Prostate gland (tissue), 2 donors: ENCODE data around the gene TIMM17A. TPM values are rescaled to one million over a fixed set of nuclear protein-coding genes. Genes with fewer than 3 reads are reported as not detected.

Source experiments
- DNase-seq: peaks from one replicate; pipeline ENCODE4 v3.0.0-alpha.2; 2019; ENCODE audit warnings: low spot score
- H3K27ac ChIP-seq, 2 donors: fragments of 200-600 bp; sonication (generic); 2 replicates each; pipeline ENCODE4 v1.5.1; 2017 to 2019
- H3K27me3 ChIP-seq: fragments of 200-600 bp; sonication (generic); replicated peaks from 2 replicates; pipeline ENCODE4 v1.5.1; 2019; ENCODE audit not compliant: insufficient read depth
- H3K36me3 ChIP-seq, 2 donors: fragments of 200-600 bp; sonication (generic); 1 replicate in 1 of 2; 2 replicates in 1 of 2; pipeline versions ENCODE4 v1.5.1 to v1.8.1; 2017 to 2019
- H3K4me1 ChIP-seq: fragments of 200-600 bp; sonication (generic); replicated peaks from 2 replicates; pipeline ENCODE4 v1.5.1; 2019
- H3K4me3 ChIP-seq, 2 donors: fragments of 200-600 bp; sonication (generic); 2 replicates each; pipeline ENCODE4 v1.5.1; 2017 to 2019
- H3K9me3 ChIP-seq: fragments of 200-600 bp; sonication (generic); 2 replicates; pipeline ENCODE4 v1.5.1; 2017
- CTCF ChIP-seq, 4 experiments: fragments of 200-600 bp in 2 of 4; fragments of 450-650 bp in 2 of 4; sonication (generic) in 2 of 4; IDR thresholded peaks; 1 replicate in 3 of 4; 2 replicates in 1 of 4; pipeline ENCODE4 v1.5.1; 2016 to 2019; ENCODE audit warnings: antibody characterized with exemption in 4 of 4, mild to moderate bottlenecking in 2 of 4, moderate library complexity in 2 of 4
- POLR2A ChIP-seq: fragments of 450-650 bp; IDR thresholded peaks from one replicate; pipeline ENCODE4 v1.6.1; 2016; ENCODE audit warnings: antibody characterized with exemption, mild to moderate bottlenecking
- POLR2AphosphoS5 ChIP-seq: sonication (generic); formaldehyde crosslinking; IDR thresholded peaks from one replicate; pipeline ENCODE4 v1.6.1; 2017; ENCODE audit warnings: antibody characterized with exemption
- WGBS: methylation state at CpG from one replicate; pipeline ENCODE4 v1.1.5; 2018; 5-methylcytosine and 5-hydroxymethylcytosine counted together
- intact Hi-C: fragments of 100-400 bp; cut with DNase I; formaldehyde crosslinking; loops from one replicate; pipeline ENCODE4 v1.14.2; 2022
- total RNA-seq, 2 donors: library from RNA; depleted of rRNA; stranded (reverse); fragments of >200 nt; gene quantifications; one replicate each; pipeline ENCODE4 v1.1.0, GENCODE V29; 2016

Gene TIMM17A
- total RNA-seq, 2 donors from 2014 or later, result 22.0 to 29.3 TPM

DNA sequence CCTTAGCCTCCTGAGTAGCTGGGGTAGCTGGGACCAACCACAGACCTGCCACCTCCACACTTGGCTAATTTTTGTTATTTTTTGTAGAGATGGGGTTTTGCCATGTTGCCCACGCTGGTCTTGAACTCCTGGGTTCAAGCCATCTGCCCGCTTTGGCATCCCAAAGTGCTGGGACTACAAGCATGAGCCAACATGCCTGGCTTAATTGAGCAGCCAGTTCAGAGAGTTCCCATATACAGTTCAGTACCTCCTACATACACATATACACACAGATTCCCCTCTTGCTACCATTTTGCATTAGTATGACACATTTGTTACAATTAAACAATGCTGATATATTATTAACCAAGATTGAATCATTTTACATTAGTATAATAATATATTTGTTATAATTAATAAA lies 30.1 kb downstream of the TIMM17A start:
- 100% methylated on average over 2 of the region's 2 CpGs for WGBS
- DNase-seq, result no peak
- H3K27me3 ChIP-seq, result no peaks in the 10 kb centered on the region
- peaks cover under 1 to 12% of the 10 kb centered on the region in 2 donors for H3K36me3 ChIP-seq
- H3K9me3 ChIP-seq, result no peaks in the 10 kb centered on the region
- H3K4me1 ChIP-seq, result no peaks in the 10 kb centered on the region
- intact Hi-C loops, result no loop called here
- no peak overlapping the region for H3K4me3 ChIP-seq
- TF ChIP-seq POLR2AphosphoS5 (no peak), CTCF (IDR thresholded peaks at IDR 0.05) (no peak), POLR2A (no peak)
- H3K27ac ChIP-seq, result no peak overlapping the region

DNA sequence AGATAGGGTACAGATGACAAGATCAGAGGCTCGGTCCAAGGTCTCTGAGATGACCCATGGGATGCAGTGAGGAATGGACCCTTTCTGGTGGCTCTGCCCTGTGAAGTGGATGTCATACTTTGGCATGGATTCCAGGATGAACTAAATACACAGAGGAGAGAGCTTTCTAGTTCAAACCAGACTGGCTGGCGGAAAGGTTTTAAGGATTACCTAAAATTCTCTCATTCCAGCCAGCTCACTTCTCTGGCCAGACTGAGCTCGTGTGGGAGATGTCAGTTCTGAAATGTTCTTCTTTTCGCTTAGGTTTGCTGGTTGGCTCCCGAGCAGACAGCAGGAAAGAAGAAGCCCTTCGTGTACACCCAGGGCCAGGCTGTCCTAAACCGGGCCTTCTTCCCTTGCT lies 33.3 kb downstream of the TIMM17A start:
- H3K4me3 ChIP-seq, result no peak overlapping the region
- TF ChIP-seq POLR2A (no peak), CTCF (IDR thresholded peaks at IDR 0.05) (no peak), POLR2AphosphoS5 (no peak)
- no peaks in the 10 kb centered on the region for H3K27me3 ChIP-seq
- 61% methylated on average over 7 of the region's 7 CpGs for WGBS
- no peak for DNase-seq
- H3K27ac ChIP-seq, result no peak overlapping the region
- H3K4me1 ChIP-seq, result no peaks in the 10 kb centered on the region
- intact Hi-C loops, result no loop called here
- no peaks in the 10 kb centered on the region for H3K9me3 ChIP-seq
- peaks cover 10 to 20% of the 10 kb centered on the region in 2 donors for H3K36me3 ChIP-seq

DNA sequence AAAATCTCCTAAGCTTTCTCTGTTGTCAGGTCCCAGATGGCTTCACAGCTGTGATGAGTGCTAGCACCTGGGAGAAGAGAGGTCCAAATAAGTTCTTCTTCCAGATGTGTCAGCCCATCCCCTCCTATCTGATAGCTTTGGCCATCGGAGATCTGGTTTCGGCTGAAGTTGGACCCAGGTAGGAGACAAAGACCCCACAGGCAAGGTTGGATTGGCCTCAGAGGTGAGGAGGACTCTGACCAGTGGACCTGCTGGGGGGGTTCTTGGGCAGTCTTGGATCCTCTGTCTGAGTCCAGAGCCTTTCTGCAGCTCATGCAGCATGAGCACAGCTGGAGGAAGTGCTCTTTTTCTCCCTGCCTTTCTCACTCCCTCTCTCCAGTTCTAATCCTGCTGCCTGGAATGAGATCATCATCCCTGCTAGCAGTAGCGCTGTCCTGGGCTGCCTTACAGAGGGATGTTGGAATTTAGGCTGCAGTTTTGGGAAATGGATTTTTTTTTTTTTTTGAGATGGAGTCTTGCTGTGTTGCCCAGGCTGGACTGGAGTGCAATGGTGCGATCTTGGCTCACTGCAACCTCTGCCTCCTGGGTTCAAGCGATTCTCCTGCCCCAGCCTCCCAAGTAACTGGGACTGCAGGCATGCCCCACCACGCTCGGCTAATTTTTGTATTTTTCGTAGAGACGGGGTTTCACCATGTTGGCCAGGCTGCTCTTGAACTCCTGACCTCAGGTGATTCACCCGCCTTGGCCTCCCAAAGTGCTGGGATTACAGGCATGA lies 34.2 kb downstream of the TIMM17A start:
- WGBS, result 92% methylated on average over 10 of the region's 10 CpGs
- no peaks in the 10 kb centered on the region for H3K27me3 ChIP-seq
- no peaks in the 10 kb centered on the region for H3K9me3 ChIP-seq
- peaks cover 10 to 20% of the 10 kb centered on the region in 2 donors for H3K36me3 ChIP-seq
- H3K4me3 ChIP-seq, result no peak overlapping the region
- no peaks in the 10 kb centered on the region for H3K4me1 ChIP-seq
- no peak for TF ChIP-seq CTCF (IDR thresholded peaks at IDR 0.05)
- TF ChIP-seq POLR2AphosphoS5, result no peak
- no peak for DNase-seq
- H3K27ac ChIP-seq, result no peak overlapping the region
- intact Hi-C loops, result no loop called here

DNA sequence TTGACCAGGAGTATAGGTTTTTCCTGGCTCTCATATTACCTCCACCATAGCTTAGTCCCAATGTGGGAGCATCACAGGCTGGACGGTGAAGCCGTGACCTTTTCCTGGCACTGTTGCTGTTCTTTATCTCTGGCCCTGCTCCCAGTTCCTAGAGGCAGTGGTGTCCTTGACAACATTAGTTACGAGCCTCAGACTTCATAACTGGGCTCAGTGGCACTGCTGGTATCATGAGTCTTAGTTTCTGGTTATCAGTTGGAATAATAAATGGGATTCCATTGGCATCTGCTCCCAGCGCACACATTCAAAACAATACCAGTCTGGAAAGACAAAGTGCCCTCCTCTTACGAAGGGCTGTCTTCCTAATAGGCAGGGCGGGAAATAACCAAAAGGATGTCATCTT lies 35.1 kb downstream of the TIMM17A start:
- Histone ChIP-seq H3K9me3 (no peaks in the 10 kb centered on the region), H3K36me3 (peaks cover 10 to 20% of the 10 kb centered on the region in 2 donors), H3K4me3 (no peak overlapping the region), H3K4me1 (no peaks in the 10 kb centered on the region), H3K27me3 (no peaks in the 10 kb centered on the region), H3K27ac (no peak overlapping the region)
- no peak for DNase-seq
- no peak for TF ChIP-seq CTCF (IDR thresholded peaks at IDR 0.05)
- TF ChIP-seq POLR2A, result no peak
- no peak for TF ChIP-seq POLR2AphosphoS5
- intact Hi-C loops, result no loop called here
- WGBS, result 65% methylated on average over 6 of the region's 6 CpGs

- no peak for DNase-seq
- no peak overlapping the region for H3K27ac ChIP-seq
- no peaks in the 10 kb centered on the region for H3K4me1 ChIP-seq
- no peak overlapping the region for H3K4me3 ChIP-seq
- 49% methylated on average over 16 of the region's 16 CpGs for WGBS
- no peaks in the 10 kb centered on the region for H3K27me3 ChIP-seq
- TF ChIP-seq POLR2A (no peak), POLR2AphosphoS5 (peak; percentile 20), CTCF (IDR thresholded peaks at IDR 0.05) (peak; percentile 47 to 79 (median 74))
- intact Hi-C loops, result no loop called here
- H3K9me3 ChIP-seq, result no peaks in the 10 kb centered on the region
- H3K36me3 ChIP-seq, result peaks cover 8% of the 10 kb centered on the region in 2 donors
These were observed 44.4 kb downstream of the TIMM17A start for GRCh38 chr1:201999625-202000238.
